Measurements from ENCODE around the gene DPH5.

Gene DPH5

GRCh38 chr1:100942304-100943046, 83.1 kb downstream of the DPH5 start:
- Histone ChIP-seq H4K91ac (ENCODE audit: low read length) (no peak overlapping the region), H3K23ac (ENCODE audit: low read length in 2 of 2) (no peak overlapping the region), H3K79me1 (replicated peaks; ENCODE audit: low read length, poor library complexity, severe bottlenecking) (peaks cover 15% of the 10 kb centered on the region), H2BK12ac (ENCODE audit: low read length in 2 of 2) (no peak overlapping the region), H3K18ac (ENCODE audit: low read depth in 1 of 2, low read length in 2 of 2) (no peak overlapping the region), H2BK120ac (ENCODE audit: low read depth, low read length) (no peak overlapping the region), H2AK5ac (ENCODE audit: low read length, severe bottlenecking) (no peak overlapping the region), H2AFZ (ENCODE audit: low read depth, low read length) (no peak overlapping the region), H2BK15ac (ENCODE audit: low read depth, poor library complexity, severe bottlenecking) (no peak overlapping the region), H2BK5ac (ENCODE audit: low read depth, low read length, poor library complexity, severe bottlenecking) (no peak overlapping the region), H3K4ac (ENCODE audit: low read depth in 1 of 2, low read length in 2 of 2) (no peak overlapping the region), H3K4me3 (ENCODE audit: insufficient read depth in 1 of 2, low read depth in 1 of 2, low read length in 2 of 2) (no peak overlapping the region), H3K14ac (ENCODE audit: low read length in 2 of 2) (no peak overlapping the region), H3K9ac (ENCODE audit: low read length) (no peak overlapping the region), H3K27me3 (ENCODE audit: control insufficient read depth in 1 of 2, insufficient read depth in 1 of 2, low read length in 2 of 2) (no peaks in the 10 kb centered on the region), H4K8ac (ENCODE audit: low read length) (no peak overlapping the region), H3K36me3 (ENCODE audit: control insufficient read depth in 1 of 2, insufficient read depth in 2 of 2, low read depth in 1 of 2, low read length in 2 of 2) (peaks cover 5 to 38% of the 10 kb centered on the region in 2 experiments), H3K4me2 (ENCODE audit: low read length, poor library complexity, severe bottlenecking) (no peak overlapping the region), H3K9me3 (ENCODE audit: control insufficient read depth, low read length) (no peaks in the 10 kb centered on the region), H3K27ac (ENCODE audit: low read length, poor library complexity, severe bottlenecking) (no peak overlapping the region), H3K4me1 (ENCODE audit: control insufficient read depth, insufficient read depth, low read depth, low read length) (no peaks in the 10 kb centered on the region)
- DNase-seq: no peak
- 100% methylated on average over 2 of the region's 2 CpGs for WGBS

GRCh38 chr1:100941580-100942216, 83.9 kb downstream of the DPH5 start:
- Histone ChIP-seq H2BK15ac (ENCODE audit: low read depth, poor library complexity, severe bottlenecking) (no peak overlapping the region), H2BK12ac (ENCODE audit: low read length in 2 of 2) (no peak overlapping the region), H3K4me3 (ENCODE audit: insufficient read depth in 1 of 2, low read depth in 1 of 2, low read length in 2 of 2) (no peak overlapping the region), H3K9ac (ENCODE audit: low read length) (no peak overlapping the region), H3K79me1 (replicated peaks; ENCODE audit: low read length, poor library complexity, severe bottlenecking) (peaks cover 15% of the 10 kb centered on the region), H3K4me1 (ENCODE audit: control insufficient read depth, insufficient read depth, low read depth, low read length) (no peaks in the 10 kb centered on the region), H2BK5ac (ENCODE audit: low read depth, low read length, poor library complexity, severe bottlenecking) (no peak overlapping the region), H3K27ac (ENCODE audit: low read length, poor library complexity, severe bottlenecking) (no peak overlapping the region), H3K4me2 (ENCODE audit: low read length, poor library complexity, severe bottlenecking) (no peak overlapping the region), H3K27me3 (ENCODE audit: control insufficient read depth in 1 of 2, insufficient read depth in 1 of 2, low read length in 2 of 2) (no peaks in the 10 kb centered on the region), H3K4ac (ENCODE audit: low read depth in 1 of 2, low read length in 2 of 2) (no peak overlapping the region), H2AFZ (ENCODE audit: low read depth, low read length) (no peak overlapping the region), H3K14ac (ENCODE audit: low read length in 2 of 2) (no peak overlapping the region), H3K18ac (ENCODE audit: low read depth in 1 of 2, low read length in 2 of 2) (no peak overlapping the region), H3K23ac (ENCODE audit: low read length in 2 of 2) (no peak overlapping the region), H4K8ac (ENCODE audit: low read length) (no peak overlapping the region), H3K9me3 (ENCODE audit: control insufficient read depth, low read length) (no peaks in the 10 kb centered on the region), H3K36me3 (ENCODE audit: control insufficient read depth in 1 of 2, insufficient read depth in 2 of 2, low read depth in 1 of 2, low read length in 2 of 2) (peaks cover 5 to 46% of the 10 kb centered on the region in 2 experiments), H4K91ac (ENCODE audit: low read length) (no peak overlapping the region), H2AK5ac (ENCODE audit: low read length, severe bottlenecking) (no peak overlapping the region), H2BK120ac (ENCODE audit: low read depth, low read length) (no peak overlapping the region)
- 99% methylated on average over 7 of the region's 9 CpGs for WGBS
- no peak for DNase-seq

GRCh38 chr1:100941098-100941527, 84.5 kb downstream of the DPH5 start:
- no peak overlapping the region for H2BK5ac ChIP-seq (ENCODE audit: low read depth, low read length, poor library complexity, severe bottlenecking)
- no peak overlapping the region for H3K18ac ChIP-seq (ENCODE audit: low read depth in 1 of 2, low read length in 2 of 2)
- no peak overlapping the region for H2BK12ac ChIP-seq (ENCODE audit: low read length in 2 of 2)
- 98% methylated on average over 1 of the region's 1 CpG for WGBS
- H3K9me3 ChIP-seq (ENCODE audit: control insufficient read depth, low read length): no peaks in the 10 kb centered on the region
- no peak overlapping the region for H3K23ac ChIP-seq (ENCODE audit: low read length in 2 of 2)
- no peak overlapping the region for H4K8ac ChIP-seq (ENCODE audit: low read length)
- no peak overlapping the region for H3K14ac ChIP-seq (ENCODE audit: low read length in 2 of 2)
- no peaks in the 10 kb centered on the region for H3K4me1 ChIP-seq (ENCODE audit: control insufficient read depth, insufficient read depth, low read depth, low read length)
- no peak overlapping the region for H2AK5ac ChIP-seq (ENCODE audit: low read length, severe bottlenecking)
- peaks cover 5 to 51% of the 10 kb centered on the region in 2 experiments for H3K36me3 ChIP-seq (ENCODE audit: control insufficient read depth in 1 of 2, insufficient read depth in 2 of 2, low read depth in 1 of 2, low read length in 2 of 2)
- no peak overlapping the region for H3K4ac ChIP-seq (ENCODE audit: low read depth in 1 of 2, low read length in 2 of 2)
- H4K91ac ChIP-seq (ENCODE audit: low read length): no peak overlapping the region
- H2BK120ac ChIP-seq (ENCODE audit: low read depth, low read length): no peak overlapping the region
- no peaks in the 10 kb centered on the region for H3K27me3 ChIP-seq (ENCODE audit: control insufficient read depth in 1 of 2, insufficient read depth in 1 of 2, low read length in 2 of 2)
- H2AFZ ChIP-seq (ENCODE audit: low read depth, low read length): no peak overlapping the region
- H3K9ac ChIP-seq (ENCODE audit: low read length): no peak overlapping the region
- no peak overlapping the region for H3K4me3 ChIP-seq (ENCODE audit: insufficient read depth in 1 of 2, low read depth in 1 of 2, low read length in 2 of 2)
- DNase-seq: no peak
- no peak overlapping the region for H2BK15ac ChIP-seq (ENCODE audit: low read depth, poor library complexity, severe bottlenecking)
- H3K27ac ChIP-seq (ENCODE audit: low read length, poor library complexity, severe bottlenecking): no peak overlapping the region
- no peak overlapping the region for H3K4me2 ChIP-seq (ENCODE audit: low read length, poor library complexity, severe bottlenecking)
- H3K79me1 ChIP-seq (replicated peaks; ENCODE audit: low read length, poor library complexity, severe bottlenecking): peaks cover 15% of the 10 kb centered on the region
